HK-2 (cell line): ENCODE results near the gene ASXL2.
A peak's percentile ranks its signal among the peaks of the same experiment; 100 is the strongest.

Experiments
- DNase-seq: peaks from one replicate; pipeline ENCODE4 v3.0.0-alpha.2; 2018; ENCODE audit not compliant: unreplicated experiment

ASXL2 gene

GRCh38 chr2:25690058-25690457 is 188.2 kb downstream of the ASXL2 start:
- peak; percentile 33 for DNase-seq

- no peak for DNase-seq
These were observed 190.1 kb downstream of the ASXL2 start for GRCh38 chr2:25688236-25688635.

- DNase-seq = no peak
These were observed 192.5 kb downstream of the ASXL2 start for GRCh38 chr2:25685741-25686140.

GRCh38 chr2:25684577-25685473 is 193.5 kb downstream of the ASXL2 start:
- no peak for DNase-seq
